Suprapubic skin (tissue), 3 donors: ENCODE results near the gene ST8SIA6.

Experiments used
- CTCF ChIP-seq, 2 donors: fragments of 200-600 bp in 1 of 2; fragments of 450-650 bp in 1 of 2; sonication (generic) in 1 of 2; IDR thresholded peaks; one replicate each; pipeline ENCODE4 v1.5.1; 2016 to 2019; ENCODE audit warnings: antibody characterized with exemption in 2 of 2, mild to moderate bottlenecking in 1 of 2, moderate library complexity in 1 of 2
- POLR2AphosphoS5 ChIP-seq, 3 donors: sonication (generic); formaldehyde crosslinking; IDR thresholded peaks; one replicate each; pipeline ENCODE4 v1.6.1; 2017; ENCODE audit warnings: antibody characterized with exemption in 3 of 3

- no peak for TF ChIP-seq POLR2AphosphoS5 (IDR thresholded peaks at IDR 0.05)
- TF ChIP-seq CTCF (IDR thresholded peaks at IDR 0.05): no peak
Measured at GRCh38 chr10:17474595-17475323, 20.4 kb upstream of the ST8SIA6 start.
